Large intestine (tissue), 3 donors: ENCODE measurements around the gene ZNF562. TPM values are rescaled to one million over a fixed set of nuclear protein-coding genes. Genes with fewer than 3 reads are reported as not detected.

Source experiments
- DNase-seq, 2 donors: peaks; one replicate each; pipeline versions ENCODE4 v3.0.0 to v3.0.0-alpha.2; 2013
- H3K27ac ChIP-seq: one replicate; pipeline ENCODE4 v1.5.1; 2013; ENCODE audit warnings: low read length
- H3K27me3 ChIP-seq: 2 replicates; pipeline ENCODE4 v1.6.1; 2013; ENCODE audit warnings: low read length; ENCODE audit not compliant: control insufficient read depth, insufficient read depth
- H3K36me3 ChIP-seq: 2 replicates; pipeline ENCODE4 v1.6.1; 2013; ENCODE audit warnings: low read length; ENCODE audit not compliant: control insufficient read depth, insufficient read depth
- H3K4me1 ChIP-seq: one replicate; pipeline ENCODE4 v1.6.1; 2013; ENCODE audit warnings: low read length; ENCODE audit not compliant: control insufficient read depth, insufficient read depth
- H3K4me3 ChIP-seq: one replicate; pipeline ENCODE4 v1.5.1; 2013; ENCODE audit warnings: low read length
- H3K9me3 ChIP-seq: one replicate; pipeline ENCODE4 v1.6.1; 2013; ENCODE audit warnings: mild to moderate bottlenecking, low read depth, low read length, moderate library complexity; ENCODE audit not compliant: control insufficient read depth
- WGBS: methylation state at CpG from one replicate; pipeline ENCODE4 v1.1.5; 2013; ENCODE audit warnings: low lambda C conversion rate; ENCODE audit not compliant: insufficient coverage; 5-methylcytosine and 5-hydroxymethylcytosine counted together
- polyA plus RNA-seq: library from polyadenylated mRNA; unstranded; fragments of 120-200 nt; gene quantifications from one replicate; pipeline ENCODE4 v1.2.1, GENCODE V29; 2013

Gene ZNF562
- polyA plus RNA-seq, 1 donor, result 16.5 TPM

DNA sequence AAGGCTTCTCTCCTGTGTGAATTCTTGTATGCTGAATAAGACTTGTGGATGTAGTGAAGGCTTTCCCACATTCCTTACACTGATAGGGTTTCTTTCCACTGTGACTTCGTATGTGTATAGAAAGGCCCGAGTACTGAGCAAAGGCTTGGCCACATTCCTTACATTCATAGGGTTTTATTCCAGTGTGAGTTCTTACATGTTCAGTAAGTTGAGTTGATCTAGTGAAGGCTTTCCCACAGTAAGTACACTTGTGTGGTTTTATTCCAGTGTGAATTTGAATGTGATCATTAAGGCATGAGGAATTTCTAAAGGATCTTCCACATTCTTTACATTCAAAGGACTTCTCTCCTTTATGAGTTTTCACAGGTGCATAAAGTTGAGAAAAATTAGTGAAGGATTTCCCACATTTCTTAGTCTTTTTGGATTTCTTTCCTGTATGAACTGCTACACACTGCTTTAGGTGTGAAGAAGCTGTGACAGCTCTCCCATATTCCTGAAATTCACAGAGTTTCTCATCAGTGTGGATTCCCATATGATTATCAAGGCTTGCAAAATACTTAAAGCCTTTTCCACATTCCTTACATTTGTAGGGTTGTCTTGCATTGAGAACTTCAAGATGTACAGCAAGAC, 64.3 kb downstream of the ZNF562 start:
- Histone ChIP-seq H3K27ac (no peak overlapping the region), H3K9me3 (peaks cover 13% of the 10 kb centered on the region), H3K27me3 (no peaks in the 10 kb centered on the region), H3K4me1 (no peaks in the 10 kb centered on the region), H3K36me3 (peaks cover 70% of the 10 kb centered on the region), H3K4me3 (no peak overlapping the region)
- WGBS, result no CpG with 5 or more reads among the region's 2 CpGs
- DNase-seq, result no peak

- Histone ChIP-seq H3K4me3 (no peak overlapping the region), H3K4me1 (no peaks in the 10 kb centered on the region), H3K27ac (no peak overlapping the region), H3K36me3 (peaks cover 54% of the 10 kb centered on the region), H3K27me3 (no peaks in the 10 kb centered on the region), H3K9me3 (peaks cover 22% of the 10 kb centered on the region)
- no CpG with 5 or more reads among the region's 5 CpGs for WGBS
- DNase-seq, result no peak
Measured at GRCh38 chr19:9608912-9609311, 66.0 kb downstream of the ZNF562 start.

DNA sequence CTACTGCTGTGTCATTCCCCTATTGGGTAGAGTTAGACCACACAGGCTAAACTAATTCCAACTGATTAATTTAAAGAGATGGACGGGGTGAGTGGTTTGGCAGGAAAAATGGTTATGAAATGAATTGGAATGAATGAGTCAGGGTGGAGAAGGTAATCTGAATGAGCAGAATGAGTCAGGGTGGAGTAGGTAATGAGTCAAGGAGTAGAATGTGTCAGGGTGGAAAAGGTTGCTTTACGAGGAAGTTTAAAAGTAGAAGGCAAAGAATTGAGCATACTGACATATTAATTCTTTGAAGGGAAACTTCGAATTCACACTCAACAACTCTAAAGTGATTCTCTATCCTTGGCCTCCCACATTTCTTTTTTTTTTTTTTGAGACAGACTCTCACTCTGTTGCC, 77.9 kb downstream of the ZNF562 start:
- 100% methylated on average over 1 of the region's 3 CpGs for WGBS
- peaks cover 8% of the 10 kb centered on the region for H3K9me3 ChIP-seq

More for the DNA sequence above, 77.9 kb downstream of the ZNF562 start:
- Histone ChIP-seq H3K27me3 (no peaks in the 10 kb centered on the region), H3K27ac (no peak overlapping the region), H3K36me3 (no peaks in the 10 kb centered on the region), H3K4me1 (no peaks in the 10 kb centered on the region), H3K4me3 (no peak overlapping the region)
- DNase-seq, result no peak

Other genes starting within 250 kb of the ZNF562 start
- 62.6 TPM for gene ZNF266, start 239.5 kb downstream of the ZNF562 start, polyA plus RNA-seq
- gene ZNF560, start 176.5 kb downstream of the ZNF562 start, polyA plus RNA-seq, result 0.06 TPM
- gene ZNF426, start 136.5 kb downstream of the ZNF562 start, polyA plus RNA-seq, result 10.7 TPM
- gene ZNF121, start 90.6 kb downstream of the ZNF562 start, polyA plus RNA-seq, result 24.2 TPM
- gene ZNF561, start 53.9 kb downstream of the ZNF562 start, polyA plus RNA-seq, result 39.6 TPM
- 17.3 TPM for gene ZNF846, start 93.6 kb upstream of the ZNF562 start, polyA plus RNA-seq
- gene FBXL12, start 144.0 kb upstream of the ZNF562 start, polyA plus RNA-seq, result 39.2 TPM
- 282 TPM for gene UBL5, start 152.8 kb upstream of the ZNF562 start, polyA plus RNA-seq
- gene PIN1, start 160.2 kb upstream of the ZNF562 start, polyA plus RNA-seq, result 46.2 TPM